Measurements from ENCODE around the gene MC5R.
"Not testable (repeated sequence)": the region's sequence is repeated elsewhere in the genome, so short reads cannot be mapped to it uniquely, and the experiment has no call there.

The MC5R gene

GRCh38 chr18:13862898-13863297, 38.9 kb downstream of the MC5R start:
- not testable (repeated sequence) for DNase-seq

GRCh38 chr18:13868501-13869271, 44.7 kb downstream of the MC5R start:
- no peak for DNase-seq

DNA sequence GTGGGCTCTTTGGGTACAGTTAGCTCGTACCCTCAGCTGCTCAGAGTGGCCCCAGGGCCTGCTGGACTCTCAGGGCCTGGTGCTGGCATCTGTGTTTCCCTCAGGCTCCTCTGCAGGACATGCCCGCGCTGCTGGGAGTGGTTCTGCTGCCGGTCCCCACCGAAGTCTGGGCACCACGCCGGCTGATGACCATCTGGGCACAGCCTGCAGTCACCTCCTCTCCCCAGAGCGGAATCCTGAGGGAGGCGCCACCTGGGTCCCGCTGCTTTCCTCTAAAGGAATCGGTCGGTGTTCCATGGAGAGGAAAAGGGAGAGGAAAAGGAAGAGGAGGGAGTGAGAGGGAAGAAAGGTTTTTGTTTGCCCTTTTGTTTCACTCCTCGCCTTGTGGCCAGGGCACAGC, 47.8 kb downstream of the MC5R start:
- no peak for DNase-seq

GRCh38 chr18:13872373-13872772, 48.4 kb downstream of the MC5R start:
- DNase-seq, result no peak

GRCh38 chr18:13872932-13873331, 49.0 kb downstream of the MC5R start:
- no peak for DNase-seq

DNA sequence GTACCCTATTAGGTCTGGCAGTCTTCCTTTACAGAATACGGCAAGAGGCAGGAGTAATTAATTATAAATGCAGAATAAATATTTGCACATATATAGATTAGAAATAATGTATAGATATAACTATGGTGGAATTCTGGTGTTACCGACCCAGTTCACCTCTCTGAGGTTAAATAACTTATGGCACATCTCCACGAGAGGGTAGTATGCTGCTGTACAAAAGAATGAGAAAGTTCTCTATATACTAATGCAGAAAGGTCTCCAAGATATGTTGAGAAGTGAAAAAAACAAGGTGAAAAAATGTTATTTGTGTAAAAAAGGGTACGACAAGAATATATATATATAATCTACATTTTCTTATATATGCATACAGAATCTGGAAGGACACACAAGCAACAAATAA, 50.6 kb downstream of the MC5R start:
- no peak for DNase-seq

All from DMS79 treated with DMSO at 0.1 percent for 48 hours (cell line).